Germinal center (tissue), 1 donor: ENCODE measurements around the gene RPL13A.
"Not testable (repeated sequence)": the region's sequence is repeated elsewhere in the genome, so short reads cannot be mapped to it uniquely, and the experiment has no call there.

Experiments
- DNase-seq: peaks from one replicate; pipeline ENCODE4 v3.0.0; 2012; ENCODE audit warnings: mixed read lengths, low spot score

Gene RPL13A

GRCh38 chr19:49487277-49488045 lies at the start of gene RPL13A:
Gene RPL13A (plus strand): TSS chr19:49487608. CDS start chr19:49487630, 22 bp downstream.
- peak; percentile 97 for DNase-seq

- no peak for DNase-seq
Observed at GRCh38 chr19:49438261-49438660, 49.1 kb upstream of the RPL13A start.

GRCh38 chr19:49439836-49440235 lies 47.6 kb upstream of the RPL13A start:
- DNase-seq, result no peak

- no peak for DNase-seq
Observed at GRCh38 chr19:49440439-49441209, 46.8 kb upstream of the RPL13A start.

- peak; percentile 75 for DNase-seq
Observed at GRCh38 chr19:49441210-49441959, 46.0 kb upstream of the RPL13A start, which contains the start of gene SLC17A7. Gene SLC17A7 (minus strand): TSS chr19:49441527. CDS start chr19:49441379, 148 bp downstream.

- no peak for DNase-seq
Observed at GRCh38 chr19:49441960-49442350, 45.5 kb upstream of the RPL13A start.

GRCh38 chr19:49442354-49442753 lies 45.1 kb upstream of the RPL13A start:
- DNase-seq, result no peak

- peak; percentile 76 for DNase-seq
Observed at GRCh38 chr19:49442771-49443365, 44.5 kb upstream of the RPL13A start.

GRCh38 chr19:49443366-49444099 lies 43.9 kb upstream of the RPL13A start:
- peak; percentile 90 for DNase-seq

- DNase-seq, result not testable (repeated sequence)
Observed at GRCh38 chr19:49444100-49444700, 43.2 kb upstream of the RPL13A start.

- no peak for DNase-seq
Observed at GRCh38 chr19:49445997-49446396, 41.4 kb upstream of the RPL13A start.

- DNase-seq, result peak; percentile 40
Observed at GRCh38 chr19:49447485-49448431, 39.6 kb upstream of the RPL13A start.

GRCh38 chr19:49448432-49448786 lies 39.0 kb upstream of the RPL13A start:
- DNase-seq, result no peak

- no peak for DNase-seq
Observed at GRCh38 chr19:49450405-49450804, 37.0 kb upstream of the RPL13A start.

GRCh38 chr19:49451430-49452181 lies 35.8 kb upstream of the RPL13A start, which contains the start of gene PIH1D1:
Gene PIH1D1 (minus strand): TSS chr19:49451814. CDS start chr19:49451574, 240 bp downstream.
- peak; percentile 92 for DNase-seq

- peak; percentile 95 for DNase-seq
Observed at GRCh38 chr19:49453013-49453756, 34.2 kb upstream of the RPL13A start, which contains the start of gene ALDH16A1. Gene ALDH16A1 (plus strand): TSS chr19:49453225. CDS start chr19:49453332, 107 bp downstream.

- no peak for DNase-seq
Observed at GRCh38 chr19:49453757-49454240, 33.6 kb upstream of the RPL13A start.

GRCh38 chr19:49455773-49456172 lies 31.6 kb upstream of the RPL13A start:
- no peak for DNase-seq
